Left lung (tissue), 10 donors: ENCODE results near the gene PKD2. TPM values are rescaled to one million over a fixed set of nuclear protein-coding genes. Genes with fewer than 3 reads are reported as not detected.
"Not testable (repeated sequence)": the region's sequence is repeated elsewhere in the genome, so short reads cannot be mapped to it uniquely, and the experiment has no call there.

Experiments used
- ATAC-seq: fragments of 200-7000 bp; cut with Tn5 transposase; one replicate; pipeline ENCODE4 v1.9.1; 2020; ENCODE audit warnings: moderate library complexity
- DNase-seq, 4 donors: peaks; one replicate each; pipeline ENCODE4 v3.0.0-alpha.2; 2013 to 2020
- H3K27ac ChIP-seq, 2 donors: fragments of 200-600 bp; sonication (generic) in 1 of 2; one replicate each; pipeline versions ENCODE4 v1.5.0 to v1.8.0; 2020 to 2021
- H3K27me3 ChIP-seq, 2 donors: fragments of 200-600 bp; sonication (generic) in 1 of 2; one replicate each; pipeline versions ENCODE4 v1.5.0 to v1.8.0; 2020 to 2021
- H3K36me3 ChIP-seq, 2 donors: fragments of 200-600 bp; sonication (generic) in 1 of 2; one replicate each; pipeline versions ENCODE4 v1.5.0 to v1.8.0; 2020 to 2021
- H3K4me1 ChIP-seq, 2 donors: fragments of 200-600 bp; one replicate each; pipeline ENCODE4 v1.8.0; 2021
- H3K4me3 ChIP-seq, 2 donors: fragments of 200-600 bp; sonication (generic) in 1 of 2; one replicate each; pipeline versions ENCODE4 v1.5.0 to v1.8.0; 2020 to 2021; ENCODE audit warnings: mild to moderate bottlenecking in 1 of 2
- H3K9me3 ChIP-seq, 2 donors: fragments of 200-600 bp; sonication (generic) in 1 of 2; one replicate each; pipeline versions ENCODE4 v1.5.0 to v1.8.0; 2020 to 2021
- intact Hi-C, 2 donors: fragments of 100-400 bp; cut with DNase I; formaldehyde crosslinking; loops; one replicate each; pipeline versions ENCODE4 v1.11.2 to v1.14.2; 2022
- polyA plus RNA-seq, 6 donors: library from polyadenylated mRNA; unstranded; fragments of 120-200 nt; gene quantifications; one replicate each; pipeline ENCODE4 v1.2.1, GENCODE V29; 2013; ENCODE audit not compliant: insufficient read length in 6 of 6
- total RNA-seq, 2 donors: library from RNA; stranded (reverse); fragmentation: NEBNext Ultra II Directional; extraction: Animal tissue kit (Norgen Biotek cat#: 25700); gene quantifications; one replicate each; pipeline ENCODE4 v1.2.1, GENCODE V29; 2021
- TF ChIP-seq, protein P1 (sequence below), 2 donors: fragments of 200-600 bp; sonication (generic) in 1 of 2; IDR thresholded peaks; one replicate each; pipeline versions ENCODE4 v1.5.0 to v1.8.0; 2021; ENCODE audit warnings: antibody characterized with exemption in 2 of 2
- donor health status: DM: no; HTN: yes; CAD: no.
- donor health status: DM: no; HTN: no; CAD: no.

The PKD2 gene
- total and polyA plus RNA-seq, 8 donors, result 22.6 to 72.4 (median 62.0) TPM

GRCh38 chr4:88110826-88111225, 103.4 kb downstream of the PKD2 start:
- Histone ChIP-seq H3K9me3 (no peaks in the 10 kb centered on the region), H3K27me3 (no peaks in the 10 kb centered on the region), H3K27ac (no peak overlapping the region), H3K4me3 (no peak overlapping the region), H3K36me3 (no peaks in the 10 kb centered on the region), H3K4me1 (peaks cover 0 to 7% of the 10 kb centered on the region in 2 donors)
- TF ChIP-seq, protein P1, sequence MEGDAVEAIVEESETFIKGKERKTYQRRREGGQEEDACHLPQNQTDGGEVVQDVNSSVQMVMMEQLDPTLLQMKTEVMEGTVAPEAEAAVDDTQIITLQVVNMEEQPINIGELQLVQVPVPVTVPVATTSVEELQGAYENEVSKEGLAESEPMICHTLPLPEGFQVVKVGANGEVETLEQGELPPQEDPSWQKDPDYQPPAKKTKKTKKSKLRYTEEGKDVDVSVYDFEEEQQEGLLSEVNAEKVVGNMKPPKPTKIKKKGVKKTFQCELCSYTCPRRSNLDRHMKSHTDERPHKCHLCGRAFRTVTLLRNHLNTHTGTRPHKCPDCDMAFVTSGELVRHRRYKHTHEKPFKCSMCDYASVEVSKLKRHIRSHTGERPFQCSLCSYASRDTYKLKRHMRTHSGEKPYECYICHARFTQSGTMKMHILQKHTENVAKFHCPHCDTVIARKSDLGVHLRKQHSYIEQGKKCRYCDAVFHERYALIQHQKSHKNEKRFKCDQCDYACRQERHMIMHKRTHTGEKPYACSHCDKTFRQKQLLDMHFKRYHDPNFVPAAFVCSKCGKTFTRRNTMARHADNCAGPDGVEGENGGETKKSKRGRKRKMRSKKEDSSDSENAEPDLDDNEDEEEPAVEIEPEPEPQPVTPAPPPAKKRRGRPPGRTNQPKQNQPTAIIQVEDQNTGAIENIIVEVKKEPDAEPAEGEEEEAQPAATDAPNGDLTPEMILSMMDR (IDR thresholded peaks at IDR 0.05), result no peak
- intact Hi-C loops, result no loop called here
- DNase-seq, result no peak
- no peak for ATAC-seq

GRCh38 chr4:88112856-88113255, 105.4 kb downstream of the PKD2 start:
- peaks cover 0 to under 1% of the 10 kb centered on the region in 2 donors for H3K4me1 ChIP-seq
- no peaks in the 10 kb centered on the region for H3K36me3 ChIP-seq
- H3K4me3 ChIP-seq, result no peak overlapping the region
- ATAC-seq, result no peak
- intact Hi-C loops, result no loop called here
- DNase-seq, result no peak
- no peak overlapping the region for H3K27ac ChIP-seq
- TF ChIP-seq, protein P1 (IDR thresholded peaks at IDR 0.05), result no peak
- H3K9me3 ChIP-seq, result no peaks in the 10 kb centered on the region
- no peaks in the 10 kb centered on the region for H3K27me3 ChIP-seq

GRCh38 chr4:88115587-88115986, 108.2 kb downstream of the PKD2 start:
- ATAC-seq (no peak), DNase-seq (no peak)
- TF ChIP-seq, protein P1 (IDR thresholded peaks at IDR 0.05), result no peak
- H3K27me3 ChIP-seq, result no peaks in the 10 kb centered on the region
- no peaks in the 10 kb centered on the region for H3K4me1 ChIP-seq
- H3K36me3 ChIP-seq, result peaks cover 0 to 4% of the 10 kb centered on the region in 2 donors
- peaks cover 0 to 16% of the 10 kb centered on the region in 2 donors for H3K9me3 ChIP-seq
- H3K27ac ChIP-seq, result no peak overlapping the region
- H3K4me3 ChIP-seq, result no peak overlapping the region
- intact Hi-C loops, result no loop called here

DNA sequence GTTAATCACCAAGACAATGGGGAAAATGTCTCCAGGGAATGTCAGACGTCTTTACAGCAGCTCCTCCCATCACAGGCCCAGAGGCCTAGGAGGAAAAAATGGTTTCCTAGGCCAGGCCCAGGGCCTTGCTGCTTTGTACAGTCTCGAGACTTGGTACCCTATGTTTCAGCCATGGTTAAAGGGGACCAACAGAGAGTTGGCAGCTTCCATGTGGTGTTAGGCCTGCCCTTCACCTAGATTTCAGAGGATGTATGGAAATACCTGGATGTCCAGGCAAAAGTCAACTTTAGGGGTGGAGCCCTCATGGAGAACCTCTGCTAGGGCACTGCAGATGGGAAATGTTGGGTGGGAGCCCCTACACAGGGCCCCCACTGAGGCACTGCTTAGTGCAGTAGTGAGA, 112.5 kb downstream of the PKD2 start:
- no peaks in the 10 kb centered on the region for H3K4me1 ChIP-seq
- no peak for ATAC-seq
- intact Hi-C loops, result no loop called here
- no peak overlapping the region for H3K4me3 ChIP-seq
- H3K36me3 ChIP-seq, result peaks cover 0 to 4% of the 10 kb centered on the region in 2 donors
- TF ChIP-seq, protein P1 (IDR thresholded peaks at IDR 0.05), result no peak
- H3K9me3 ChIP-seq, result peaks cover 0 to 20% of the 10 kb centered on the region in 2 donors
- no peak for DNase-seq
- H3K27ac ChIP-seq, result no peak overlapping the region
- H3K27me3 ChIP-seq, result no peaks in the 10 kb centered on the region

- H3K27me3 ChIP-seq, H3K36me3 ChIP-seq, H3K4me3 ChIP-seq, ATAC-seq, intact Hi-C loops, H3K27ac ChIP-seq, H3K4me1 ChIP-seq, DNase-seq: not testable (repeated sequence)
- H3K9me3 ChIP-seq, result peaks cover 0 to 23% of the 10 kb centered on the region in 2 donors
Measured at GRCh38 chr4:88122260-88122659, 114.8 kb downstream of the PKD2 start.

Other genes with a start within 250 kb of the PKD2 start
- gene IBSP, start 208.1 kb upstream of the PKD2 start, total RNA-seq, result under 1 TPM in 1 of 2 donors, not detected in 1; 0.24 TPM
- gene IBSP, start 208.1 kb upstream of the PKD2 start, polyA plus RNA-seq, result under 1 TPM in 4 of 6 donors, not detected in 2; 0.11 to 0.41 (median 0.16) TPM
- not detected for gene MEPE, start 174.7 kb upstream of the PKD2 start, total RNA-seq
- under 1 TPM; 0.37 to 0.88 (median 0.66) TPM for gene MEPE, start 174.7 kb upstream of the PKD2 start, polyA plus RNA-seq
- gene SPP1, start 31.9 kb upstream of the PKD2 start, total RNA-seq, result 10 to 100 TPM; 37.6 to 55.5 TPM
- 100 to 1,000 TPM in 2 of 6 donors, 10 to 100 TPM in 4; 48.1 to 229 (median 97.0) TPM for gene SPP1, start 31.9 kb upstream of the PKD2 start, polyA plus RNA-seq
- gene ABCG2, start 151.0 kb downstream of the PKD2 start, total RNA-seq, result 1 to 10 TPM; 5.1 to 7.9 TPM
- gene ABCG2, start 151.0 kb downstream of the PKD2 start, polyA plus RNA-seq, result 10 to 100 TPM; 13.1 to 23.5 (median 19.2) TPM